HEK293 (cell line): ENCODE data around the gene PNPO.

Experiments used
- HOXC10 ChIP-seq: sonication (generic); formaldehyde crosslinking; IDR thresholded peaks from 2 replicates; pipeline ENCODE4 v1.8.1; 2023; ENCODE audit warnings: mild to moderate bottlenecking, missing genetic modification reagents
- MZF1 ChIP-seq: fragments of 450-650 bp; formaldehyde crosslinking; IDR thresholded peaks from 2 replicates; pipeline ENCODE4 v1.5.1; 2017; ENCODE audit warnings: missing biosample characterization, missing genetic modification characterization, borderline replicate concordance
- TCF7L2 ChIP-seq: IDR thresholded peaks from 2 replicates; pipeline ENCODE4 v1.6.1; 2011; ENCODE audit warnings: low read depth, mild to moderate bottlenecking, inconsistent platforms, low read length, moderate library complexity, borderline replicate concordance
- ZNF10 ChIP-seq: fragments of 450-650 bp; formaldehyde crosslinking; IDR thresholded peaks from 2 replicates; pipeline ENCODE4 v1.5.1; 2017; ENCODE audit warnings: missing biosample characterization, missing genetic modification characterization
- ZNF121 ChIP-seq: fragments of 450-650 bp; formaldehyde crosslinking; IDR thresholded peaks from 2 replicates; pipeline ENCODE4 v1.5.1; 2016; ENCODE audit warnings: missing biosample characterization, missing genetic modification characterization
- ZNF391 ChIP-seq: fragments of 450-650 bp; formaldehyde crosslinking; IDR thresholded peaks from 2 replicates; pipeline ENCODE4 v1.5.1; 2016; ENCODE audit warnings: low read depth, missing biosample characterization, missing genetic modification characterization, borderline replicate concordance
- ZNF629 ChIP-seq: fragments of 450-650 bp; formaldehyde crosslinking; IDR thresholded peaks from 2 replicates; pipeline ENCODE4 v1.5.1; 2017; ENCODE audit warnings: missing biosample characterization, missing genetic modification characterization
- TF ChIP-seq, protein P1 (sequence below): fragments of 450-650 bp; formaldehyde crosslinking; IDR thresholded peaks from 2 replicates; pipeline ENCODE4 v1.5.1; 2016; ENCODE audit warnings: missing biosample characterization, missing genetic modification characterization

DNA sequence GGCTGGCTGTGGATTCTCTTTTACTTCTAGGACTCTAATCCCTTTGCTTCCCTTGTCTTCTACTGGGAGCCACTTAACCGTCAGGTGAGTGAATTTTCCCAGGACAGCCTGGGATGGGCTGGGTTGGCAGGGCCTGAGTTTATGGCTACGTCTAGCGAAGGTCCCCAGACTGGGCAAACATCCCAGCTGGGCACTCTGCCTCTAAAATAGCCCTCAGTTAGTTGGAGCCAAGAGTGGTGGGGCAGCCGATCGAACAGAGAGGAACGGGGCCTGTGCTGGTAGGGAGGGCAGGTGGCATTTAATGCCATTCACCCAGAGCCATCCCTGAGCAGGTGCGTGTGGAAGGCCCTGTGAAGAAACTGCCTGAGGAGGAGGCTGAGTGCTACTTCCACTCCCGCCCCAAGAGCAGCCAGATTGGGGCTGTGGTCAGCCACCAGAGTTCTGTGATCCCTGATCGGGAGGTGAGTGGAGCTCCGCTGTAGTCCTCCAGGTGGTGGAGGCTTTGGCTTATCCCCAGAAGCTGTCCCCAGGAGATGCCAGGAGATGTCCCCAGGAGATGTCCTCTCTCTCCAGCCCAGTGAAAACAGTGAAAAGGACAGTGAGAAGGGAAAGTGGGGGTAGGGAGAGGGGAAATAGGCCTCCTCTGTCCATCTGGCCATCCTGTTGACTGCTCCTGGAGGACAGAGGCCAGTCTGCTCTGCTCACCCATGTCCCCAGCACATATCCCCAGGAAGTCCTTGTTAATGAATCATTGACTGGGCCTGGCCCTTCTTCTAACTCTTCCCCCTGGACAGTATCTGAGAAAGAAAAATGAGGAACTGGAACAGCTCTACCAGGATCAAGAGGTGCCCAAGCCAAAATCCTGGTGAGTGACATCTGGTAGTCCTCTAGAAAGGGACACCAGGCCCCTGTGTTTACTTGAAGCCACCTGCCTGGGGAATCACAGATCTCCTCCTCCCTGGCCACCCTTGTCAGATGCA, 4.4 kb downstream of the PNPO start:
- TF ChIP-seq ZNF10 (tag by site-specific recombination) (no peak), HOXC10 (CRISPR knock-in tag) (no peak), MZF1 (no peak), ZNF121 (no peak), ZNF391 (no peak), ZNF629 (no peak), TCF7L2 (no peak)
- TF ChIP-seq, protein P1, sequence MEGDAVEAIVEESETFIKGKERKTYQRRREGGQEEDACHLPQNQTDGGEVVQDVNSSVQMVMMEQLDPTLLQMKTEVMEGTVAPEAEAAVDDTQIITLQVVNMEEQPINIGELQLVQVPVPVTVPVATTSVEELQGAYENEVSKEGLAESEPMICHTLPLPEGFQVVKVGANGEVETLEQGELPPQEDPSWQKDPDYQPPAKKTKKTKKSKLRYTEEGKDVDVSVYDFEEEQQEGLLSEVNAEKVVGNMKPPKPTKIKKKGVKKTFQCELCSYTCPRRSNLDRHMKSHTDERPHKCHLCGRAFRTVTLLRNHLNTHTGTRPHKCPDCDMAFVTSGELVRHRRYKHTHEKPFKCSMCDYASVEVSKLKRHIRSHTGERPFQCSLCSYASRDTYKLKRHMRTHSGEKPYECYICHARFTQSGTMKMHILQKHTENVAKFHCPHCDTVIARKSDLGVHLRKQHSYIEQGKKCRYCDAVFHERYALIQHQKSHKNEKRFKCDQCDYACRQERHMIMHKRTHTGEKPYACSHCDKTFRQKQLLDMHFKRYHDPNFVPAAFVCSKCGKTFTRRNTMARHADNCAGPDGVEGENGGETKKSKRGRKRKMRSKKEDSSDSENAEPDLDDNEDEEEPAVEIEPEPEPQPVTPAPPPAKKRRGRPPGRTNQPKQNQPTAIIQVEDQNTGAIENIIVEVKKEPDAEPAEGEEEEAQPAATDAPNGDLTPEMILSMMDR (tag by site-specific recombination) = no peak
